ENCODE data around the gene TRIM75.
"Not testable (repeated sequence)": the region's sequence is repeated elsewhere in the genome, so short reads cannot be mapped to it uniquely, and the experiment has no call there.

Gene TRIM75

DNA sequence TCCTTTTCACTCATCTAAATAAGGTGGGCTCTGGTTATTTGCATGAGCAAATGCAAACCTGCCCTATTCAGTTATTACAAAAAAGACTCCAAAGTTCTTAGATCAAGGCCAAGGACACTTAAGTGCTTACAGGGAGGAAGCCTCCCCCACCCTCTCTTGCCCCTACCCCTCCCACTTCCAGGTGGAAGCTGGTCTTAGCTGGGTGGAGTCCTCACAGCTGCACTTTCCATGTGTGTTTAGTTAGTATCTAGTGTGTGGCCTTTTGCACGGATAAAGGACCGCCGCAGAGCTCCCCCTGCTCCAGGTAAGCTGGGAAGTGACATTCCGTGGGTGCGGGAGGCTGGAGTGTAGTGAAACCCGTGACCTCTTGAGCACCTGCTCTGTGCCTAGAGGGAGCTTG lies at the start of gene TRIM75:
TRIM75 (plus strand) TSS at position 222 of the 400 bp plus-strand sequence. CDS start 5,282 bp downstream, outside the sequence.
- no peaks in the 10 kb centered on the region for H3K36me3 Mint-ChIP-seq
- no peaks in the 10 kb centered on the region for H3K4me1 Mint-ChIP-seq
- no peaks in the 10 kb centered on the region for H3K9me3 Mint-ChIP-seq
- H3K27ac Mint-ChIP-seq, result no peak within 1 kb of the TSS
- H3K27me3 Mint-ChIP-seq, result peaks cover 3% of the 10 kb centered on the region
- H3K4me3 Mint-ChIP-seq, result no peak within 1 kb of the TSS
- ATAC-seq (ENCODE audit: low read depth) (no peak), DNase-seq (ENCODE audit: low spot score in 2 of 2) (no peak)

DNA sequence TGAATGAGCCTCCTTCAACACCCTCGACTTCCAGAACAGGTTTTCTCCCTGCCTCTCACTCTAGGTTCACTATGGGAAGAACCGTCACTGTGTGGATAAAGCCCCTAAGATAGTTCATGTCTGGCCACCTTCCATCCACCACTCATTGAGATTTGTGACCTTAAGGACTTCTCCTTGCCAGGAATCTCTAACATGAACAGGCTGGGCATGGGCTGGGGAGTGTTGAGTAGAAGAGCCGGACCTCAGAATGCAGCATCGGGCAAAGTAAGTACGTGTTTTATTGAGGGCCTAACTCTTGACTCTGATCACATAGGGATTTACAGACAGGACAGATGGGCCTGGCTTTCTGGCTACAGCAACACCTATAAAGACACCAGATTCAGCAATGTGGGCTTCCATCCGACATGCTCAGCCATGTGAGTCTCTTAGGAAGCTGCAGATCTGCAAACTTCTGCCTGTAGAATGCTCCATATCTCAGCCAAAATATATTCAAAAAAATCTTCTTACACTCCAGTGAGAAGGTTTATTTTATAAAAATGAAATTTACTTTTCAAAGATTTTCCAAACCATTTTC lies 48.2 kb upstream of the TRIM75 start:
- ATAC-seq (ENCODE audit: low read depth) (no peak), DNase-seq (ENCODE audit: low spot score in 2 of 2) (no peak)
- Mint-ChIP-seq H3K27me3 (peaks cover 11% of the 10 kb centered on the region), H3K36me3 (no peaks in the 10 kb centered on the region), H3K4me3 (no peak overlapping the region), H3K9me3 (no peaks in the 10 kb centered on the region), H3K27ac (no peak overlapping the region), H3K4me1 (no peaks in the 10 kb centered on the region)

DNA sequence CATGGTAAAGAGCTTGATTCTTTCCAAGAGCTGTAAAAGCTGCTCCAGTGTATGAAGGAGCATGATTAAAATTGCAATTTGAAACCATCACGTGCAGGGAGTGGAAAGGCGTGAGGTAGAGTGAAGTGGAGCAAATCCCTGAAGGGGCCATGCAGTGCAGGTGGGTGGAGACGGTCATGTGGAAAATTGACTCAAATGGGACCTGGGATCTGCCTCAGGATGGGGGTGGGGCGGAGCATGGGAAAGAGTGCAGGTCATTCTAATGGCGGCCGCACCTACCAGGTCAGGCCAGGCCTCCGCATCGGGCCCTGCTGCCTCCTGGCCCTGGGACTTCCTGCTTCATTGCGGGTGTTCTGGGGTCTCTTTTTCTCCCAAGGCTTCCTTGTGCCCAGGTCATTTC lies 47.2 kb upstream of the TRIM75 start:
- DNase-seq (ENCODE audit: low spot score in 2 of 2), result no peak
- Mint-ChIP-seq H3K27me3 (peaks cover 11% of the 10 kb centered on the region), H3K27ac (no peak overlapping the region), H3K4me1 (no peaks in the 10 kb centered on the region), H3K36me3 (no peaks in the 10 kb centered on the region), H3K4me3 (no peak overlapping the region), H3K9me3 (no peaks in the 10 kb centered on the region)
- ATAC-seq (ENCODE audit: low read depth), result no peak

DNA sequence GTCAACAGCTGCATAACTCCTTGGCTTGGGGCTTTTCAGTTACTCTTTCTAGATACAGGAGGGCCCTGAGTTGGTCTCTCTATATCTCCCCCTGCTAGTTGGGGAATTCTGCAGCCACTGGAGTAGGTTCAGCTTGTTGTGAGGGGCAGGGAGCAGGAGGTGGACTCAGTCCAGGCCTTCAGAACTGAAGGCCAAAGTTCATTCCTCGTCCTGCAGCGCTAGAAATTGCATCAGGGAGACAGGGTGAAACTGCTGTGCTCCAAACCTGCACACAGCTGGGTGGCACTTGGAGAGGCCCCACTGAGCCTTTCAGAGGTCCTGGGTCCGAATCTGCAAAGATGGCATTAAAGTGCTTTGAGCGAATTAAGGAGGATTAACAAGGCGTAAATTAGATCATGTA lies 46.8 kb upstream of the TRIM75 start:
- DNase-seq (ENCODE audit: low spot score in 2 of 2) (no peak), ATAC-seq (ENCODE audit: low read depth) (no peak)
- H3K4me1 Mint-ChIP-seq, result no peaks in the 10 kb centered on the region
- H3K4me3 Mint-ChIP-seq, result no peak overlapping the region
- H3K27ac Mint-ChIP-seq, result no peak overlapping the region
- peaks cover 11% of the 10 kb centered on the region for H3K27me3 Mint-ChIP-seq
- no peaks in the 10 kb centered on the region for H3K9me3 Mint-ChIP-seq
- no peaks in the 10 kb centered on the region for H3K36me3 Mint-ChIP-seq

DNA sequence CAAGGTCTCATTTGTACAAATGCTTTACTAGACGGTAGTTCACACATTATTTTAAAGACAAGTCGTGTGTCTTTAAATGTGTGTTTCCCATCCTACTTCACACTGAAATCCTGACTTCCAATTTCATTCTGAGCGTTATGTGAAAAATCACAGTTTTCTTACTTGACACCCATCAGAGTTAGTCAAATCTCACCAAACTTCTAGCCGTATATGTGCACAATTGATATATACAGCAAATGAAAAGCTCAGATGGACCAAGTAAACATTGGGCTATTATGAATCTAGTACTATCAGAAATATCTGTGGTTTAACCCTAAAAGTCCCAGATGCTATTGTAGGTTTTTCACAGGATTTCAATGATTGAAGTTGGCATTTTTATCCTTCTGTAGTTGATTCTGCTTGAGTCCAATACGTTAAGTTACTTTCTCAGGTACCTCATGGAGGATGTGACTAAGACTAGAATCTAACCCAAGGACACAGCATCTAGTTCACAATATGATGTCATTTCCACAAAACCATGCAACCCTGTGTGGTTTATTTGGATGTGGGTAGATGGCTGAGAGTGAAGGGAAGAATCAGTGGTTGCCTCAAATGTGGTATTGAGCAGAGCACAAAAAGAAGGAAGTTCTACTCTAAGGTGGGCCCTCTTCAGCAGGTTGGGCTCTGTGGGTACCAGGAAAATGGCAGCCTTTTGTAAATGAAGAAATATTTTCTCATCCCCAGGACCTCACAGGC lies 44.0 kb upstream of the TRIM75 start:
- DNase-seq (ENCODE audit: low spot score in 2 of 2) (no peak), ATAC-seq (ENCODE audit: low read depth) (no peak)
- Mint-ChIP-seq H3K27ac (no peak overlapping the region), H3K4me3 (no peak overlapping the region), H3K4me1 (no peaks in the 10 kb centered on the region), H3K36me3 (no peaks in the 10 kb centered on the region), H3K27me3 (peaks cover 13% of the 10 kb centered on the region), H3K9me3 (no peaks in the 10 kb centered on the region)

DNA sequence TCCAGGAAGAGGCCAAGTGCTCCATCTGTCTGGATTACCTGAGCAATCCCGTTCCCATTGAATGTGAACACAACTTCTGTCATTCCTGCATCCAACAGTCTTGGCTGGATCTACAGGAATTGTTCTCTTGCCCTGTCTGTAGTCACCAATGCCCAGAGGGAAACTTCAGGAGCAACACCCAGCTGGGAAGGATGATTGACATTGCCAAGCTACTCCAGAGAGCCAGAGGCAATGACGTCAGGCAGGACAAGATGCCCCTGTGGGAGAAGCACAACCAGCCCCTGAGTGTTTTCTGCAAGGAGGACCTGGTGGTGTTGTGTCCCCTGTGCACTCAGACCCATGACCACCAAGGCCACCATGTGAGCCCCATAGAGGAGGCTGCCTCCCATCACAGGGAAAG lies 43.2 kb upstream of the TRIM75 start:
- no peak overlapping the region for H3K4me3 Mint-ChIP-seq
- no peak overlapping the region for H3K27ac Mint-ChIP-seq

DNA sequence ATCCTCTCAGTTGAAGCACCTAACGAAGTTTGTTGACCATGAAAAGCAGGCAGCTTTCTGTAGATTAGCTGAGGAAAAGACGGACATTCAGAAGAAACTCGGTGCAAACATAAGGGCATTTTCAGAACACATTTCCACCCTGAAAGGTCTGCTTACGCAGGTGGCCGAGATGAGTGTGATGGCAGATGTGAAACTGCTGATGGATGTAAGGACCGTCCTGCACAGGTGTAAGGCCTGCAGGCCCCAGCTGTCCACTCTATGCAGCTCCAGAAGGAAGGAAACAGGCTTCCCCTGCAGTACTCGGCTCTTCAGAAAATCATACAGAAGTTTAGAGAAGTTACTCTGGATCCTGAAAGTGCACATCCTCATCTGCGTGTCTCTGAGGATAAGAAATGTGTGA lies 42.7 kb upstream of the TRIM75 start:
- H3K27me3 Mint-ChIP-seq, result peaks cover 9% of the 10 kb centered on the region
- no peaks in the 10 kb centered on the region for H3K4me1 Mint-ChIP-seq
- ATAC-seq (ENCODE audit: low read depth) (no peak), DNase-seq (ENCODE audit: low spot score in 2 of 2) (no peak)
- H3K9me3 Mint-ChIP-seq, result no peaks in the 10 kb centered on the region
- no peaks in the 10 kb centered on the region for H3K36me3 Mint-ChIP-seq
- H3K27ac Mint-ChIP-seq, result no peak overlapping the region
- no peak overlapping the region for H3K4me3 Mint-ChIP-seq

More for the DNA sequence above, 43.2 kb upstream of the TRIM75 start:
- peaks cover 9% of the 10 kb centered on the region for H3K27me3 Mint-ChIP-seq
- H3K9me3 Mint-ChIP-seq, result no peaks in the 10 kb centered on the region
- ATAC-seq (ENCODE audit: low read depth) (no peak), DNase-seq (ENCODE audit: low spot score in 2 of 2) (no peak)
- no peaks in the 10 kb centered on the region for H3K4me1 Mint-ChIP-seq
- H3K36me3 Mint-ChIP-seq, result no peaks in the 10 kb centered on the region

DNA sequence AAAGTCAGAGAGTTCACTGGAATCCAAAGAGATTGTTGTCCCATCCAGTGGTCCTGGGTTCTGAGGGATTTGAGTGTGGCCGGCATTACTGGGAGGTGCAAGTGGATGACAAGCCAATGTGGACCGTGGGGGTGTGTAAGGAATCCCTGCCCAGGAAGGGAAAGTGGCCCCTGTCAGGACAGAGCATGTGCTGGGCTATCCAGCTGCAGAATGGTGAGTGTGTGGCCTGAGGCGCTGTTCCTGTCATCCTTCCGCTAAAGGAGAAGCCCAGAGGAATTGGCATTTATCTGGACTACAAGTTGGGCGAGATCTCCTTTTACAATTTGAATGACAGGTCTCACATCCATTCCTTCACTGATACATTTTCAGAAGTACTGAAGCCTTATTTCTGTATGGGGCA lies 42.3 kb upstream of the TRIM75 start:
- no peaks in the 10 kb centered on the region for H3K4me1 Mint-ChIP-seq
- no peak for ATAC-seq (ENCODE audit: low read depth)
- no peak for DNase-seq (ENCODE audit: low spot score in 2 of 2)
- no peaks in the 10 kb centered on the region for H3K36me3 Mint-ChIP-seq
- no peak overlapping the region for H3K27ac Mint-ChIP-seq
- no peaks in the 10 kb centered on the region for H3K9me3 Mint-ChIP-seq
- no peak overlapping the region for H3K4me3 Mint-ChIP-seq
- H3K27me3 Mint-ChIP-seq, result peaks cover 5% of the 10 kb centered on the region

DNA sequence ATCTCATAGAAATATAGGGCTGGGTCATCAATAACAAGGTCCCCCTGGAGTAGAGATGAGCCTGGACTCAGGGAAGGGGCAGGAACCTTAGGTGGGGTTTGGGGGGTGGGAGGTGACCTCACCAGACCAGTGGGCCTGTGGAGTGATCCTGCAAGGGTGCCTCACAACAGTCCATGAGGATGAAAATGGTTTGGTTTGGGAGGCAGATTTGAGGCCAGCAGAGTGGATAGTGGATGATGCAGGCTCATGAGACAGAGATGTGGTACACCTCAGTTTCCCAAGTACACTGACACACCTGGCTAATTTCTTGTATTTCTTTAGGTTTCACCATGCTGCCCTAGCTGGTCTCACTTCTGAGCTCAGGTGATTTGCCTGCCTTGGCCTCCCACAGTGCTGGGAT lies 40.0 kb upstream of the TRIM75 start:
- Mint-ChIP-seq H3K36me3 (no peaks in the 10 kb centered on the region), H3K4me1 (no peaks in the 10 kb centered on the region), H3K27me3 (peaks cover 2% of the 10 kb centered on the region), H3K4me3 (no peak overlapping the region), H3K27ac (no peak overlapping the region), H3K9me3 (peaks cover 2% of the 10 kb centered on the region)
- DNase-seq (ENCODE audit: low spot score in 2 of 2) (no peak), ATAC-seq (ENCODE audit: low read depth) (no peak)

DNA sequence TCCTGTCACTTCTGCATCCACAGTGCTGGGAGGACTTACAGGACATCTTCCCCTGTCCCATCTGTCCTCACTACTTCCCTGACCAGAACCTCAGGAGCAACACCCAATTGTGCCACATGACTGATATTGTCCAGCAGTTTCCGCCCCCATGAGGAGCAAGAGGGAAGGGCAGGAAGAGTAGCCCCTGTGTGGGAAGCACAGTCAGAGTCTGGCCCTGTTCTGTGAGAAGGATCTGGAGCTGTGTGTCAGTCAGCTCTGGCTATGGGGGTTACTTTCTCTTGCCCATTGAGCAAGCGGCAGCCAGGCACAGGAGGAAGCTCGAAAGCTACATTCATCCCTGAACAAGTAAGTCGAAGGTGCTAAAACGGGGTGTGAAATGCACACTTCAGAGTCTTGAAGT lies 36.7 kb upstream of the TRIM75 start:
- Mint-ChIP-seq H3K9me3 (peaks cover 2% of the 10 kb centered on the region), H3K36me3 (no peaks in the 10 kb centered on the region), H3K4me3 (no peak overlapping the region), H3K27me3 (peaks cover 2% of the 10 kb centered on the region), H3K27ac (no peak overlapping the region), H3K4me1 (no peaks in the 10 kb centered on the region)
- no peak for ATAC-seq (ENCODE audit: low read depth)
- no peak for DNase-seq (ENCODE audit: low spot score in 2 of 2)

DNA sequence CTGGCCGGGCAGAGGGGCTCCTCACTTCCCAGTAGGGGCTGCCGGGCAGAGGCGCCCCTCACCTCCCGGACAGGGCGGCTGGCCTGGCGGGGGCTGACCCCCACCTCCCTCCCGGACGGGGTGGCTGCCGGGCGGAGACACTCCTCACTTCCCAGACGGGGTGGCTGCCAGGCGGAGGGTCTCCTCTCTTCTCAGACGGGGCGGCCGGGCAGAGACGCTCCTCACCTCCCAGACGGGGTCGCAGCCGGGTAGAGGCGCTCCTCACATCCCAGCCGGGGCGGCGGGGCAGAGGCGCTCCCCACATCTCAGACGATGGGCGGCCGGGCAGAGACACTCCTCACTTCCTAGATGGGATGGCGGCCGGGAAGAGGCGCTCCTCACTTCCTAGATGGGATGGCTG lies 33.7 kb upstream of the TRIM75 start:
- H3K4me1 Mint-ChIP-seq; H3K9me3 Mint-ChIP-seq; H3K4me3 Mint-ChIP-seq; H3K36me3 Mint-ChIP-seq; DNase-seq (ENCODE audit: low spot score in 2 of 2); H3K27ac Mint-ChIP-seq; ATAC-seq (ENCODE audit: low read depth); H3K27me3 Mint-ChIP-seq: not testable (repeated sequence)

DNA sequence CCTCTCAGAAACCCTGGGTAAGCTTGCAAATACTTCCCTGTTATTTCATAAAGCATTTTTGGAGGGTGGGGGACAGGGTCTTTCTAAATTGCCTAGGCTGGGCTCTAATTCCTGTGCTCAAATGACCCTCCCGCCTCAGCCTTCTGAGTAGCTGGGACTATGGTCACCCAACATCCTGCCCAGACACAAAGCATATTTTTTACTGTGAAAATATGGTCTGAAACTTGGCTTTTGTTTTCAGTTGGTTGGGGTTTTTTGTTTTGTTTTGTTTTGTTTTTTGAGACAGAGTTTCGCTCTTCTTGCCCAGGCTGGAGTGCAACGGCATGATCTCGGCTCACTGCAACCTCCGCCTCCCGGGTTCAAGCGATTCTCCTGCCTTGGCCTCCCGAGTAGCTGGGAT lies 27.9 kb upstream of the TRIM75 start:
- not testable (repeated sequence) for H3K27me3 Mint-ChIP-seq; ATAC-seq (ENCODE audit: low read depth); H3K4me1 Mint-ChIP-seq; H3K36me3 Mint-ChIP-seq; H3K27ac Mint-ChIP-seq; DNase-seq (ENCODE audit: low spot score in 2 of 2); H3K9me3 Mint-ChIP-seq; H3K4me3 Mint-ChIP-seq

DNA sequence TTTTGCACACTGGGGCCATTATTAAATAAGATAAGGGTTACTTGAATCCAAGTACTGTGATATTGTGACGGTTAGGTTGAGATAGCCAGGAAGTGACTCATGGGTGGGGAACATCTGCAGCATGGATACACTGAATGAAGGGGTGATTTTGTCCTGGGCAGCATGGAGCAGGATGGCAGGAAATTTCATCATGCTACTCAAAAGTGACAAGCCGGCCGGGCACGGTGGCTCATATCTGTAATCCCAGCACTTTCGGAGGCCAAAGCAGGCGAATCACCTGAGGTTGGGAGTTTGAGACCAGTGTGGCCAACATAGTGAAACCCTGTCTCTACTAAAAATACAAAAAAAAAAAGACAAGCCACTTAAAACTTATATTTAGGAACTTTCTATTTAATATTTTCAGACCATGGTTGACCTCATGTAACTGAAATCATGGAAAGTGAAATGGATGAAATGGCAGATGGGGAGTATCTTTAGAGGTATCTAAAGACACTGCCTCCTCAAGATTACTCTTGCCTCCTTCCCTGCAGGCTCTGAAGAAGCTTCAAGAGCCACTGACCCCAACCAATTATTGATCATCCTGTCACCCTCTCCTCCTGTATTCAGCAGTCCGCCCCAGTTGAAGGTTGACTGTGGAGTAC lies 25.8 kb upstream of the TRIM75 start:
- Mint-ChIP-seq H3K9me3 (no peaks in the 10 kb centered on the region), H3K27me3 (peaks cover 1% of the 10 kb centered on the region), H3K36me3 (no peaks in the 10 kb centered on the region), H3K27ac (no peak overlapping the region), H3K4me1 (no peaks in the 10 kb centered on the region), H3K4me3 (no peak overlapping the region)
- DNase-seq (ENCODE audit: low spot score in 2 of 2) (no peak), ATAC-seq (ENCODE audit: low read depth) (no peak)

DNA sequence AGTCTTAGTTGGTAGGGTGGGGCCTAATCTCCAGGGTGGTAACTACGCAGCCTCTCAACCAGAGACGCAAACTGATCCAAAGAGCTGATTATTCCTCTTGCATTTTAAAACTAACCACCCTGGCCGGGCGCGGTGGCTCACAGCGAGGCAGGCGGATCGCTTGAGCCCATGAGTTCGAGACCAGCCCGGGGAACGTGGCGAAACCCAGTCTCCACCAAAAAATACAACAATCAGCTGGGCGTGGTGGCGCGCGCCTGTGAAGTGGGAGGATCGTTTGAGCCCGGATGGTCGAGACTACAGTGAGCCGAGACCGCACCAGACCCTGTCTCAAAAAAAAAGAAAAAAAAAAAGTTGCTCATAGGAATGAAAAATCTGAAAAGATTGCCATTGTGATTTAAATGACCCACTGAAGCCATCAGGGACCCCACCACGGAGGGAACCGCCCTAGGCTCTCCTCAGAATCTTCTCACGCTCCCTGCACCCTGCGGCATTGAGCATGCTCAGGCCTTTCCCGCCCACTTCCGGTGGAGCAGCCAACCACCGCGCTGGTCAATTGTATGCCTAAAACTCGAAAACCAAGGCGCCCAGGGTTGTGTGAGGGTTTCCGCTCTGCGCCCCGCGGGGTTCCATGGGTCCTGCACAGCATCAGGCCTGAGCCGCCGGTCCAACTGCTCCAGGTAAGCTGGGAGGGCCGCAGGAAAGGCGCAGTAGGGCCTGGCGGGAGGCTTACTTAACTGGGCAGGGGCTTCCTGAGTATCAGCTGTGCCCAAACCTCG lies 22.0 kb upstream of the TRIM75 start, which contains the start of gene TRIM60:
TRIM60 (plus strand) TSS at position 564 of the 776 bp plus-strand sequence. CDS start 8,074 bp downstream, outside the sequence.
- no peaks in the 10 kb centered on the region for H3K4me1 Mint-ChIP-seq
- H3K4me3 Mint-ChIP-seq, result no peak within 1 kb of the TSS
- no peaks in the 10 kb centered on the region for H3K36me3 Mint-ChIP-seq
- DNase-seq (ENCODE audit: low spot score in 2 of 2) (no peak), ATAC-seq (ENCODE audit: low read depth) (no peak)
- H3K27ac Mint-ChIP-seq, result no peak within 1 kb of the TSS
- H3K9me3 Mint-ChIP-seq, result no peaks in the 10 kb centered on the region
- peaks cover 1% of the 10 kb centered on the region for H3K27me3 Mint-ChIP-seq
